K562 (cell line): ENCODE measurements around the gene WNT7B. TPM values are rescaled to one million over a fixed set of nuclear protein-coding genes. Genes with fewer than 3 reads are reported as not detected.

ENCODE experiments used
- DIDO1 ChIP-seq: fragments of 450-650 bp; IDR thresholded peaks from 2 replicates; pipeline ENCODE4 v1.6.1; 2016; ENCODE audit warnings: low read depth, missing biosample characterization, missing genetic modification characterization
- ELK1 ChIP-seq: sonication (generic); formaldehyde crosslinking; IDR thresholded peaks from 2 replicates; pipeline ENCODE4 v1.8.1; 2022; ENCODE audit warnings: missing genetic modification reagents
- FOXK2 ChIP-seq, 2 experiments: fragments of 450-650 bp; IDR thresholded peaks in 1 of 2; conservative IDR thresholded peaks in 1 of 2; 2 replicates each; pipeline ENCODE4 v1.6.1; 2016; ENCODE audit warnings: low read depth in 2 of 2, mild to moderate bottlenecking in 1 of 2
- HDAC3 ChIP-seq: fragments of 450-650 bp; IDR thresholded peaks from 2 replicates; pipeline ENCODE4 v1.6.1; 2018; ENCODE audit warnings: borderline replicate concordance, mild to moderate bottlenecking, moderate library complexity; ENCODE audit not compliant: partially characterized antibody
- HNRNPH1 ChIP-seq: fragments of 200-400 bp; formaldehyde crosslinking; optimal IDR thresholded peaks from 2 replicates; pipeline ENCODE3; 2017; ENCODE audit warnings: low read depth, mild to moderate bottlenecking, low read length, moderate library complexity
- HNRNPLL ChIP-seq: fragments of 200-400 bp; formaldehyde crosslinking; IDR thresholded peaks from 2 replicates; pipeline ENCODE4 v1.6.1; 2017; ENCODE audit warnings: low read length, low read depth, mild to moderate bottlenecking; ENCODE audit not compliant: poor library complexity, severe bottlenecking
- HOMEZ ChIP-seq: fragments of 250-450 bp; sonication (Bioruptor Pico); IDR thresholded peaks from 2 replicates; pipeline ENCODE4 v1.4.0; 2020; ENCODE audit warnings: mild to moderate bottlenecking, moderate library complexity
- KLF13 ChIP-seq: fragments of 450-650 bp; IDR thresholded peaks from 2 replicates; pipeline ENCODE4 v1.6.1; 2016; ENCODE audit warnings: missing genetic modification characterization, low read depth, mild to moderate bottlenecking, missing compliant biosample characterization, moderate library complexity, borderline replicate concordance
- MEIS2 ChIP-seq: fragments of 450-650 bp; IDR thresholded peaks from 2 replicates; pipeline ENCODE4 v1.6.1; 2014; ENCODE audit warnings: mild to moderate bottlenecking; ENCODE audit not compliant: partially characterized antibody
- MTA1 ChIP-seq: fragments of 450-650 bp; IDR thresholded peaks from 2 replicates; pipeline ENCODE4 v1.6.1; 2017; ENCODE audit warnings: borderline replicate concordance
- MYBL2 ChIP-seq, 2 experiments: fragments of 450-650 bp in 1 of 2; sonication (generic) in 1 of 2; formaldehyde crosslinking in 1 of 2; IDR thresholded peaks; 2 replicates each; pipeline versions ENCODE4 v1.6.1 to v1.8.1; 2017 to 2022; ENCODE audit warnings: borderline replicate concordance in 1 of 2, inconsistent platforms in 1 of 2, low read depth in 1 of 2, mild to moderate bottlenecking in 1 of 2, missing genetic modification reagents in 1 of 2, moderate library complexity in 1 of 2
- NCOR1 ChIP-seq: fragments of 450-650 bp; IDR thresholded peaks from 2 replicates; pipeline ENCODE4 v1.6.1; 2016; ENCODE audit warnings: mild to moderate bottlenecking, moderate library complexity
- NFE2 ChIP-seq: IDR thresholded peaks from 2 replicates; pipeline ENCODE4 v1.6.1; 2014; ENCODE audit warnings: antibody characterized with exemption, low read depth
- NRF1 ChIP-seq, 2 experiments: fragments of 450-650 bp; IDR thresholded peaks in 1 of 2; conservative IDR thresholded peaks in 1 of 2; 2 replicates each; pipeline ENCODE4 v1.6.1; 2014; ENCODE audit warnings: mild to moderate bottlenecking in 2 of 2
- RB1 ChIP-seq: fragments of 450-650 bp; IDR thresholded peaks from 2 replicates; pipeline ENCODE4 v1.6.1; 2017; ENCODE audit warnings: low read depth, mild to moderate bottlenecking
- SMAD4 ChIP-seq: fragments of 250-450 bp; sonication (Bioruptor Pico); conservative IDR thresholded peaks from 2 replicates; pipeline ENCODE4 v1.8.0; 2021; ENCODE audit warnings: inconsistent platforms, mild to moderate bottlenecking, moderate library complexity
- SMC3 ChIP-seq: conservative IDR thresholded peaks from 2 replicates; pipeline ENCODE4 v1.6.1; 2011; ENCODE audit warnings: low read depth, low read length, improper control_type of control experiment; ENCODE audit not compliant: insufficient read depth
- SNAPC5 ChIP-seq: fragments of 250-450 bp; sonication (Bioruptor Pico); IDR thresholded peaks from 2 replicates; pipeline ENCODE4 v1.8.0; 2021; ENCODE audit warnings: moderate library complexity, mild to moderate bottlenecking, inconsistent platforms
- SP2 ChIP-seq: IDR thresholded peaks from 2 replicates; pipeline ENCODE4 v1.6.1; 2011; ENCODE audit warnings: mild to moderate bottlenecking, low read depth, low read length, moderate library complexity; ENCODE audit not compliant: poor library complexity, severe bottlenecking; ENCODE audit errors: extremely low read depth
- YBX1 ChIP-seq: fragments of 450-650 bp; IDR thresholded peaks from 2 replicates; pipeline ENCODE4 v1.7.1; 2016; ENCODE audit warnings: mild to moderate bottlenecking
- ZFP1 ChIP-seq: fragments of 450-650 bp; formaldehyde crosslinking; IDR thresholded peaks from 2 replicates; pipeline ENCODE4 v1.4.0; 2020; ENCODE audit warnings: mild to moderate bottlenecking, mixed read lengths
- ZNF280B ChIP-seq: fragments of 250-450 bp; sonication (Bioruptor Pico); IDR thresholded peaks from 2 replicates; pipeline ENCODE4 v1.5.1; 2021; ENCODE audit warnings: mild to moderate bottlenecking
- polyA plus RNA-seq, 8 experiments: library from polyadenylated mRNA; depleted of rRNA in 4 of 8; stranded (reverse) in 5 of 8; unstranded in 3 of 8; fragments of >200 nt; fragmentation: Nextera tagmentation in 2 of 8; fragmentation: Illumina TruSeq in 1 of 8; extraction: Ambion mirVana in 2 of 8; extraction: Trizol in 1 of 8; gene quantifications; 2 replicates each; pipeline versions ENCODE4 v1.2.1 to v1.2.3, GENCODE V29; 2011 to 2014; ENCODE audit warnings: inconsistent platforms in 1 of 8, missing spikeins in 1 of 8
- total RNA-seq, 7 experiments: library from RNA; depleted of rRNA in 6 of 7; stranded (reverse); fragments of >200 nt in 6 of 7; fragmentation: Illumina TruSeq in 2 of 7; extraction: Trizol in 2 of 7; gene quantifications; 2 replicates each; pipeline versions ENCODE4 v1.2.1 to v1.2.3, GENCODE V29; 2011 to 2021; ENCODE audit warnings: low replicate concordance in 1 of 7

WNT7B gene
- total and polyA plus RNA-seq, 9 of the 15 experiments (the other 6 are each of a cell fraction or from before 2014, with no cell fraction given) = not detected

GRCh38 chr22:46013460-46014416 is 36.8 kb upstream of the WNT7B start (continued):
- TF ChIP-seq ZNF280B (CRISPR knock-in tag) (no peak), MYBL2 (IDR thresholded peaks at IDR 0.05; ENCODE audit: low read depth) (no peak), MYBL2 (CRISPR knock-in tag; IDR thresholded peaks at IDR 0.05; ENCODE audit: borderline replicate concordance) (no peak), MTA1 (peak; percentile 65), HOMEZ (CRISPR knock-in tag) (no peak), NCOR1 (0 out of 2 replicates have a peak, but pooled peaks have one; percentile 17), HNRNPLL (peak; percentile 39), KLF13 (tag) (peak; percentile 92), MEIS2 (no peak), DIDO1 (tag) (no peak), SP2 (no peak), SNAPC5 (CRISPR knock-in tag) (no peak), SMC3 (peak; percentile 50; the same call in 1 of the 2 replicates), FOXK2 (conservative IDR thresholded peaks at IDR 0.05 in 1 of 2, IDR thresholded peaks at IDR 0.05 in 1 of 2; ENCODE audit: low read depth in 2 of 2) (peak; percentile 36 to 39; a peak in 3 of 4 replicates), ELK1 (no peak), YBX1 (no peak), HDAC3 (no peak), NFE2 (peak; percentile 73), SMAD4 (CRISPR knock-in tag) (peak; percentile 56), RB1 (peak; percentile 71), NRF1 (conservative IDR thresholded peaks at IDR 0.05 in 1 of 2, IDR thresholded peaks at IDR 0.05 in 1 of 2) (peak; percentile 80 to 82), HNRNPH1 (no peak), ZFP1 (CRISPR knock-in tag) (no peak)
